TTC549 (cell line): ENCODE measurements around the gene CCAR1.
"Not testable (repeated sequence)": the region's sequence is repeated elsewhere in the genome, so short reads cannot be mapped to it uniquely, and the experiment has no call there.

Experiments
- FAIRE-seq: peaks from 2 replicates; lab custom pipeline; 2012; peaks lifted over from hg19 to GRCh38; lab: Jason Lieb, UNC

CCAR1 gene

GRCh38 chr10:68828083-68828601 lies 107.1 kb downstream of the CCAR1 start:
- FAIRE-seq: not testable (repeated sequence)

DNA sequence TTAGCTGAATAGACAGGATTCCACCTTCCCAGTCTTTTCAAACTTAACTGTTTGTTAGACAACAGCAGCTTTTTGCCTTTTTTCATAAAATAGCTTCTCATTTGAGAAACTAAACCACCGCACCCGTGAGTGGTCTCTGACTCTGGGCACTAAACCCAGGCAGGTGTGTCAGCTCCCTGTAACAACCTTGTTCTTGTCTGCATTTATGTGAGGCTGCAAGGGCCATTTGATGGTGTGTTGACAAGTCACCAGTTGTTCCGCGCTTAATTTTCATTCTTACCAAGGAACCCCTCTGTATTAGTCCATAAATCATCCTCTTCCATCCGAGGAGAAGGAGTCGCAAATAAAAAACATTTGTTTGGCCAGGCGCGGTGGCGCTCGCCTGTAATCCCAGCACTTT lies 107.8 kb downstream of the CCAR1 start:
- no peak for FAIRE-seq

DNA sequence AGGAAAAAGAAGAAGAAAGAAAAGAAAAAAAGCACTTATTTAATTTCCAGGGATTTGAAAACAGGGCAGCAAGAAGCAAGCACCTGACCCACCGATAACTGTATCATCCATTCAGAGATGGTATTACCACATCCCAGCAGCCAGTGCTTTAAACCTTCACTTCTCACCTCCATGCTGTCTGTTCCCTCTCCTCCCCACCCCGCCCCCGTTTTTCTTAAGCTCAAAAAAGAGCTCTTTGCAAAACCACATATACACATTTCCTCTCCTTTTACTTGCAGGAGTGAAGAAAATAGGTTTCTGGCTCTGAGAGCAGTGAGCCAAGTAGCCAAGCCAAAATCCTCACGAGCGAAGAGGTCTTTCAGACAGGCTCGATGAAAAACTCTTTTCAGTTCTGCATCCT lies 108.5 kb downstream of the CCAR1 start:
- FAIRE-seq: no peak

DNA sequence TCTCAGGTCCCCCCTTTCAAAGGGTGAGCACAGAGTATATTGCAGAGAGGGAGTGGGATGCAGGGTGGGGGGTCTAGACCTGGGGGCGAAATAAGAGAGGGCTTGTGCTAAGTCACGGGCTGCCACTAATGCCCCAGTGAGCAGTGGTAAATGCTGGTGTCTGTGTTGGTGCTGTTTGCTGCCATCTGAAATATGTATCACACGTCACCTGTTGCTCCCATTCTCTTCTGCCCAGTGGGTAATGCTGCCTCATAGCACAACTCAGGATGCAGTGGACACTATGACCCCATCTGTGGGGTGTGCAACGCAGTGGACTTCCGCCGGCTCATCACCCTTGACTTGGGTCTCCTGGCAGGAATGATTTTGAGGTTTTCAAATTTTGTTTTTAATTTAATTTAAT lies 108.9 kb downstream of the CCAR1 start:
- FAIRE-seq: no peak

- no peak for FAIRE-seq
These were observed 111.0 kb downstream of the CCAR1 start for GRCh38 chr10:68831961-68832455.

- FAIRE-seq: no peak
These were observed 111.6 kb downstream of the CCAR1 start for GRCh38 chr10:68832601-68833000.

DNA sequence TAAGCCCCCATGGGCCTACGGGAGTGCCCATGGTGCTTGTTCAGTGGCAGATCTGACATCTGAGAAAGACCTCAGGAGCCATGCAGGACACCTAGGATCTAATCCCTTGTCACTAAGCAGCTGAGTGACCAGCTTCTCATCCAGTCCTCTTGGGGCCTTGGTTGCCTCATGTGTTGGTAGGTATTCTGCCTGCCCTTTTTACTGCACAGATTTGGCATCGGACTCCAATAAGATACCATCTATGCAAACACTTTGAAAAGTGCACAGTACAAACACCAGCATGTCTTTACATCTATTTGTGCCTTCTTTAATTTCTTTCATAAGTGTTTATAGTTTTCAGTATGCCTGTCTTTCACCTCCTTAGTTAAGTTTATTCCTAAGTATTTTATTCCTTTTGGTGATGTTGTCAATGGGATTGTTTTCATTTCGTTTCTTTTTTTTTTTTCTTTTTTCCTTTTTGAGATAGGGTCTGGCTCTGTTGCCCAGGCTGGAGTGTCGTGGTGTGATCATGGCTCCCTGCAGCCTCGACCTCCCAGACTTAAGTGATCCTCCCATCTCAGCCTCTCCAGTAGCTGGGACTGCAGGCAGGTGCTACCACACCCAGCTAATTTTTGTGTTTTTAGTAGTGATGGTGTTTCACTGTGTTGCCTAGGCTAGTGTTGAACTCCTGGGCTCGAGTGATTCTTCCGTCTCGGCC lies 116.7 kb downstream of the CCAR1 start:
- no peak for FAIRE-seq

GRCh38 chr10:68840650-68841049 lies 119.6 kb downstream of the CCAR1 start:
- FAIRE-seq: not testable (repeated sequence)
